ENCODE results near the gene ST7.

ST7 gene

DNA sequence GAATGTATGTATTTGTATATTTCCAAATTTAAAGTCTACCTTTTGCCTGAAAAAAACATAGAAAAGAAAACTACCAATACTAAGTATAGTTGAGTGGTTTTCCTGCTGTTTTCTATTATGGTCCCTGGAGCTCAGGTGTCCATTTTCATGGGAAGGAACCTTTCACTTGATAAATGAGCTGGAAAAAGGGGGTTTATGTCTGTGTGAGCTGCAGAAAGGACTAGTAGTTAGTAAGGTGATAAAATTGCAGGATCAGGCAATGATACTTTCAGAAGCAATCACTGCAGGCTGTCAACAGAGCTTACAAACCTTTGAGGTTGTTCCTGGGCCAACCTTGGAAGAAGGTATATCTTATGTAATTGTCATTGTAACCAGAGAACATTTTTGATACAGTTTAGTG, 48.0 kb downstream of the ST7 start:
- H3K4me3 ChIP-seq = no peak overlapping the region
- TF ChIP-seq, protein P1, sequence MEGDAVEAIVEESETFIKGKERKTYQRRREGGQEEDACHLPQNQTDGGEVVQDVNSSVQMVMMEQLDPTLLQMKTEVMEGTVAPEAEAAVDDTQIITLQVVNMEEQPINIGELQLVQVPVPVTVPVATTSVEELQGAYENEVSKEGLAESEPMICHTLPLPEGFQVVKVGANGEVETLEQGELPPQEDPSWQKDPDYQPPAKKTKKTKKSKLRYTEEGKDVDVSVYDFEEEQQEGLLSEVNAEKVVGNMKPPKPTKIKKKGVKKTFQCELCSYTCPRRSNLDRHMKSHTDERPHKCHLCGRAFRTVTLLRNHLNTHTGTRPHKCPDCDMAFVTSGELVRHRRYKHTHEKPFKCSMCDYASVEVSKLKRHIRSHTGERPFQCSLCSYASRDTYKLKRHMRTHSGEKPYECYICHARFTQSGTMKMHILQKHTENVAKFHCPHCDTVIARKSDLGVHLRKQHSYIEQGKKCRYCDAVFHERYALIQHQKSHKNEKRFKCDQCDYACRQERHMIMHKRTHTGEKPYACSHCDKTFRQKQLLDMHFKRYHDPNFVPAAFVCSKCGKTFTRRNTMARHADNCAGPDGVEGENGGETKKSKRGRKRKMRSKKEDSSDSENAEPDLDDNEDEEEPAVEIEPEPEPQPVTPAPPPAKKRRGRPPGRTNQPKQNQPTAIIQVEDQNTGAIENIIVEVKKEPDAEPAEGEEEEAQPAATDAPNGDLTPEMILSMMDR (IDR thresholded peaks at IDR 0.05) = no peak
- H3K27ac ChIP-seq = peak overlapping the region in 1 of 2 donors; percentile 14
- DNase-seq (ENCODE audit: low spot score) = no peak

DNA sequence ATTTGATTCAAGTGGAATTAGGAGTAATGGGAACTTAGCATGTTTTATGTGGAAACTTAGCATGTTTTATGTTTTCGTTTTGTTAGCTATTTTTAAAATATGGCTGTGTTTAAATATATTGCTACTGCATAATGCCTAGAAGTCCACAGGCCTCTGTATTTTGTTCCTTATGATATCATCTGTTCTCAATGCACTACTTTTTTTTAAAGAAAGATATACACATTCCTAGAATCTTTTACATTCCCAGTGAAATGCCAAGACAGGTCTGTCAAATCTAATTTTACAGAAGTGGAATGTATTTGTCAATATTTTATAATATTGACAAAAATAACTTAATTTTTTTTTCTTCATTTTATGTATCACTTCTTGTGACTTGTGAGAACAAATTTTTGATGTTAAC, 51.6 kb downstream of the ST7 start:
- peak overlapping the region in 1 of 2 donors; percentile 62 for H3K27ac ChIP-seq
- TF ChIP-seq, protein P1 (IDR thresholded peaks at IDR 0.05) = no peak
- H3K4me3 ChIP-seq = no peak overlapping the region
- no peak for DNase-seq (ENCODE audit: low spot score)

DNA sequence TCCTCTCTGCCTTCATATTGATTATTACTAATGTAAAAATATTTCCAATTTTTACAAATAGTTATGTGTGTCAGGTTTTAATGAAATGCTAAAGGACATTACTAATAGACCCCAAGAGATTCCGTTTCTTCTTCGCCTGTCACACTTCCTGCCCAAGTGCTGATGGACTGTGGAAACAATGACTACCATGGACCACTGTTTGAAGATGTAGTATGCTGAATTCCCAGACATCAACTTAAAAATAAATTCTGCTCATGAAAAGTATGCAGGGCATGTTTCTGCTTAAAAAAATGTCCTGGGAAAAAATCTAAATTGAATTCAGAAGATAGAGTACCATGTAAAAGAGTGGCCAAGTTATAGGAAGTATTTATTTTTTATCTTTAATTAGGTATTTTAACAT, 52.1 kb downstream of the ST7 start:
- peak overlapping the region in 1 of 2 donors; percentile 62 for H3K27ac ChIP-seq
- TF ChIP-seq, protein P1 (IDR thresholded peaks at IDR 0.05) = no peak
- DNase-seq (ENCODE audit: low spot score) = no peak
- H3K4me3 ChIP-seq = no peak overlapping the region

GRCh38 chr7:117006907-117007684, 53.8 kb downstream of the ST7 start:
- TF ChIP-seq, protein P1 (IDR thresholded peaks at IDR 0.05) = no peak
- no peak for DNase-seq (ENCODE audit: low spot score)
- Histone ChIP-seq H3K4me3 (no peak overlapping the region), H3K27ac (peak overlapping the region in 1 of 2 donors; percentile 2)

DNA sequence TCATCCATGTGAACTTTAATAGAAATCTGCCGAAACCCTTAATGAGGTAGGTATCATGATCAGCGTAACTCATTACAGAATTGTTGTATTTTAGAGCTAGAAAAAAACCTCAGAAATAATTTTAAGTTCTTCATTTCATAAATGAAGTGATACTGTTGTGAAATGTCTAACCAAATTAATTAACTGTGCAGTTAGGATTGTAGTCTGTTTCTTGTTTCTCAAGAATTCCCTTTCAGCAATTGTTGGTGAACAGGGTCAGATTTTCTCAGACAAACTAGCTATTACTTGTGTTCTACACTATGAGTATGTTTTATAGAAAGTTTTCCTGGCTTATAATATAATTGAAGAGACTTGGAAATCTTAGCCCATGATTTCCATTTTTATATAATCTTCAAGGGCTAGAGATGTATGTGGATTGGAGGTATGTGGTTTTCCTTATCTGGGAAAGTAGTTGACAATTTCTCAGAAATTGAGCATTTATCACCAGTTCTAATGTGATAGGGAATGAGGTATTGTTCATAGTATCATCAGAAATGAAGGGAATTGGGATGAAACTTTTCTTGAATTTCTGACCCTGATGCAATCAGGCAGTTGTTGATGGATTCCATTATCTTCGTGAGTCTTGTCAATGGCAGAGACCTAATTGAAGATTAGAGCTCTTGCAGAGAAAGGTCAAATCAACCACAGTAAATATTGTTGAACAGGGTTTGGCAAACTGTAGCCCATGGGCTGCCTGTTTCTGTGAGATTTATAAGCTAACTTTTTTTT, 55.0 kb downstream of the ST7 start:
- no peak overlapping the region for H3K4me3 ChIP-seq
- H3K27ac ChIP-seq = no peak overlapping the region
- no peak for DNase-seq (ENCODE audit: low spot score)
- TF ChIP-seq, protein P1 (IDR thresholded peaks at IDR 0.05) = no peak

DNA sequence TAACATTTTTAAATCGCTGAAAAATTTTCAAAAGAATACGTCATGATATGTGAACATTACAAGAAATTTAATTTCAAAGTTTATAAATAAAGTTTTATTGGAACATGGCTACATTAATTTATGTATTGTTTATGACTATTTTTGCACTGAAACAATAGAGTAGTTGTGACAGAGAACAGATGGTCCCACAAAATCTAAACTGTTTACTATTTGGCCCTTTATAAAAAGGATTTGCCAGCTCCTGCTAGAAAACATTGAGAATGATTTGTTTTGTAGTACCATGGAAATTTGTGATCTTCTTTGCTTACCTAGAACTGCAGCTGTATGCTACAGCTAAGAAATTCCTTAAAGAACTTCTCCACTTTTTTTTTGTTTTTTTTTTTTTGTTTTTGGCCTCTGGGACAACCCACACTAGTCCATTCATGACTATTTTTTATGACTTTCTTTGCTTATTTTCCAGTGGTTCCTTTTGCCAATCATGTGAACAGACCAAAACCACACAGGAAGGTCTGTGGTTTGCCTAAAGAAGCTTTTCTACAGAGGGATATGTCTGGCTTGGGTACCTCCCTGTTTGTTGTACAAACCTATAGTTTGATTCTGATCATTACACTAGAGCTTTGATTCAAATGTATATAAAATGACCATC, 55.7 kb downstream of the ST7 start:
- H3K4me3 ChIP-seq = no peak overlapping the region
- no peak overlapping the region for H3K27ac ChIP-seq
- TF ChIP-seq, protein P1 (IDR thresholded peaks at IDR 0.05) = no peak
- no peak for DNase-seq (ENCODE audit: low spot score)
